GM21515 (cell line): ENCODE results near the gene KAT5.
A peak's percentile ranks its signal among the peaks of the same experiment; 100 is the strongest.
"Not testable (repeated sequence)": the region's sequence is repeated elsewhere in the genome, so short reads cannot be mapped to it uniquely, and the experiment has no call there.

Source experiments
- ATAC-seq: cut with Tn5 transposase; IDR thresholded peaks from one replicate; pipeline ENCODE4 v1.9.1; 2021; ENCODE audit not compliant: unreplicated experiment

The KAT5 gene

GRCh38 chr11:65708451-65708850 lies 3.6 kb upstream of the KAT5 start:
- ATAC-seq: no peak

DNA sequence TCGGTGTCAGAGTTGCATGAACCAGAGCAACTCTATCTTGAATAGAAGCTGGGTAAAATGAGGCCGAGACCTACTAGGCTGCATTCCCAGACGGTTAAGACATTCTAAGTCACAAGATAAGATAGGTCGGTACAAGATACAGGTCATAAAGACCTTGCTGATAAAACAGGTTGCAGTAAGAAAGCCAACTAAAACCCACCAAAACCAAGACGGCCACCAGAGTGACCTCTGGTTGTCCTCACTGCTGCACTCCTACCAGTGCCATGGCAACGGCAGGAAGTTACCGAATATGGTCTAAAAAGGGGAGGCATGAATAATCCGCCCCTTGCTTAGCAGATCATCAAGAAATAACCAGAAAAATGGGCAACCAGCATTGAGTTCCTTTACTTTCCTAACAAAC lies 2.4 kb upstream of the KAT5 start:
- no peak for ATAC-seq

DNA sequence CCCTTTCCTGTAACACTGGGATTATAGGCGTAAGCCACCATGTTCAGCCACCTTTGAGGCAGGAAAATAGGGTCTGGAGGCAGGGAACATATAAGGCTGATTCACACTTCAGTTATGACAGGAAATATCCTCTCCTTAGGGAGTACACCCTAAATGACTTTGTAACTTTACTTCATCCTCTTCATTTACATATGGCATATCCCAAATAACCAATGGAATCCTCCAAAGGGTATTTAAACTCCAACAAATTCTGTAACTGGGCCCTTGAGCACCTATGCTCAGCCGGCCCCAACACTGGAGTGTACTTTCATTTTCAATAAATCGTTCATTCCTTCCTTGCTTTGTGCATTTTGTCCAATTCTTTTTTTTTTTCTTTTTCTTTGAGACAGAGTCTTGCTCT lies 1.6 kb upstream of the KAT5 start:
- no peak for ATAC-seq

GRCh38 chr11:65712633-65713076 lies 603 bp downstream of the KAT5 start:
- no peak for ATAC-seq

GRCh38 chr11:65713212-65713969 lies 1.3 kb downstream of the KAT5 start:
- ATAC-seq: no peak

DNA sequence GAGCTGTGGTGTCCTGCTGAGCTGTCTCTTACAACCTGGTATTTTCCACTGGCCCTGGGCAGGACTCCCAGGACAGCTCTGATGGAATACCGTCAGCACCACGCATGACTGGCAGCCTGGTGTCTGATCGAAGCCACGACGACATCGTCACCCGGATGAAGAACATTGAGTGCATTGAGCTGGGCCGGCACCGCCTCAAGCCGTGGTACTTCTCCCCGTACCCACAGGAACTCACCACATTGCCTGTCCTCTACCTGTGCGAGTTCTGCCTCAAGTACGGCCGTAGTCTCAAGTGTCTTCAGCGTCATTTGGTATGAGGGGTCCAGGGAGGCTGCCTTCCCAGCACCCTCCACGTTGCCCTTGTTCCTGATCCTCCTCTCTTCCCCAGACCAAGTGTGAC lies 2.4 kb downstream of the KAT5 start:
- ATAC-seq: no peak

- no peak for ATAC-seq
These were observed 4.2 kb downstream of the KAT5 start for GRCh38 chr11:65716302-65716701.

DNA sequence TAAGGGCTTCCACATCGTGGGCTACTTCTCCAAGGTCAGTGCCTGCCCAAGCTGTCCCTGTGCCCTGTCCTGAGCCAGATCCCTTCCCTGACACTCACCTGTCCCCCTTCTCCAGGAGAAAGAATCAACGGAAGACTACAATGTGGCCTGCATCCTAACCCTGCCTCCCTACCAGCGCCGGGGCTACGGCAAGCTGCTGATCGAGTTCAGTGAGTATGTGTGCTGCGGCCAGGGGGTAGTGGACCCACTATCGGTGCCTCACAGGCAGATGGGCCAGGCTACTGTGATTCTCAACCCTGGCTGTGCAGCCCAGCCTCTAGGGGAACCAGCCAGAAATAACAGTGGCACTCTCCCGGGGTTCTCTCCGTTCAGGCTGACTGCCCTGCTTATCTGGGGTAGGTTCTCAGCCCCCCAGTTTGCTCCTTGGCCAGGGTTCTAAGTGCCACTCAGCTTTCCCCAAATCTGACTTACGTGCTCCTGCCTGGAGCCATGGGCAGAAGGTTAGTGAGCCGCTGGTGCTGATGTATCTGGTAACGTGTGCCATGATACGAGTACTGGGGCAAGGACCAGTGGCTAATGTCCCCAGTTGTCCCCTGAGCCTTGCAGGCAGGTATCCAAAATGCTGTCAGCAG lies 4.8 kb downstream of the KAT5 start:
- ATAC-seq: no peak

- no peak for ATAC-seq
These were observed 5.9 kb downstream of the KAT5 start for GRCh38 chr11:65717906-65718305.

GRCh38 chr11:65718531-65718930 lies 6.5 kb downstream of the KAT5 start:
- ATAC-seq: no peak

GRCh38 chr11:65718964-65719492 lies 7.0 kb downstream of the KAT5 start:
- no peak for ATAC-seq

DNA sequence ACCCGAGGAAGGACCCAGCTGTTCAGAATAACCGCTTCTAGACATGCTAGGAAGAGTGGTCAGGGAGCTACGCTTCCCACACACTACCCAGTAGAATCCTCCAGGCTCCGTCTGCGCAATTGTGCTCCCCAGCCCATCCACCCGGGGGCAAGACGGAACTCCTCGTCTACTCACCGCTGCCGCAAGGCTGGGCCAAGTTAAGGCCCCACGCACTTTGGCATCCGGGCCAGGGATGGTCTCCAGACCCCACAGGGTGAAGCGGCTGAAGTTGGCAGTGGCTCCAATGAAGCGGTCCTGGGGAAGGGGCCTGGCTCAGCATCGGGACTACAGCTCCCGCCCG lies 7.8 kb downstream of the KAT5 start:
- peak; percentile 8 for ATAC-seq

GRCh38 chr11:65720211-65720934 lies 8.3 kb downstream of the KAT5 start, which contains the start of gene RNASEH2C:
TSS of gene RNASEH2C (minus strand) at chr11:65720798. CDS start at chr11:65720758, 40 bp downstream.
- ATAC-seq: peak; percentile 67

- ATAC-seq: no peak
These were observed 10.2 kb downstream of the KAT5 start for GRCh38 chr11:65722261-65722660.

GRCh38 chr11:65726660-65727059 lies 14.6 kb downstream of the KAT5 start:
- no peak for ATAC-seq

DNA sequence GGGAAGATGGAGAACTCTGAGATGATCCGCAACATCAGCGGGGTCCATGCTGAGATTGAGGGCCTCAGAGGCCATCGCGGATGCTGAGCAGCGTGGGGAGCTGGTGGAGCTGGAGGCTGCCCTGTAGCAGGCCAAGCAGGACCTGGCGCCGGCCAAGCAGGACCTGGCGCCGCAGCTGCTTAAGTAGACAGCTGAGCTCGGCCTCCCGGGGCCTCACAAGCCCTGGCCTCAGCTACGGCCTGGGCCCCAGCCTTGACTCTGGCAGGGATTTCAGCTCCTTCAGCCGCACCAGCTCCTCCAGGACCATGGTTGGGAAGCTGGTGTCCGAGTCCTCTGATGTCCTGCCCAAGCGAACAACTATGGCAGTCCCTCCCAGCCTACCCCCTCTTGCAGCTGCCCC lies 15.8 kb downstream of the KAT5 start:
- no peak for ATAC-seq

DNA sequence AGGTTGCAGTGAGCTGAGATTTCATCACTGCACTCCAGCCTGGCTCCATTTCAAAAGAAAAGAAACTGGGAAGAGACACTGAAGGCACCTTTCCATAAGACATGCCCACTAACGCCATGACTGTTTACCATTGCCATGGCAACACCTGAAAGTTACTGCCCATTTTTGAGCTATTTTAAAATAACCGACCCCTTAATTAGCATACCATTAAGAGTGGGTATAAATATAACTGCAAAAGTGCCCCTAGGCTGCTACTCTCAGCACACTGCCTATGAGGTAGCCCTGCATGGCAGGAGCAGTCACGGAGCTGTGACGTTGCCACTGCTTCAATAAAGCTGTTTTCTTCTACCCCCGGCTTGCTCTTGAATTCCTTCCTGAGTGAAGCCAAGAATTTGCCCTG lies 18.4 kb downstream of the KAT5 start:
- ATAC-seq: no peak

DNA sequence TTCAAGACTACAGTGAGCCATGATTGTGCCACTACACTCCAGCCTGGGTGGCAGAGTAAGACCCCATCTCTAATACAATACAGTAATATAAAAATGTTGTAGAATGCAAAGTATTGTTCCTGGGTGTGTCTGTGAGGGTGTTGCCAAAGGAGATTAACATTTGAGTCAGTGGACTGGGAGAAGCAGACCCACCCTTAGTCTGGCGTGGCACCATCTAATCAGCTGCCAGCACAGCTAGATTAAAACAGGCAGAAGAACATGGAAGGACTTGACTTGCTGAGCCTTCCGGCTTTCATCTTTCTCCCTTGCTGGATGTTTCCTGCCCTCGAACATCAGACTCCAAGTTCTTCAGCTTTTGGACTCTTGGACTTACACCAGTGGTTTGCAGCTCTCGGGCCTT lies 23.1 kb downstream of the KAT5 start:
- not testable (repeated sequence) for ATAC-seq

- ATAC-seq: no peak
These were observed 24.8 kb downstream of the KAT5 start for GRCh38 chr11:65736810-65737209.

- ATAC-seq: no peak
These were observed 27.0 kb downstream of the KAT5 start for GRCh38 chr11:65739022-65739421.

GRCh38 chr11:65741185-65741584 lies 29.1 kb downstream of the KAT5 start:
- ATAC-seq: no peak

DNA sequence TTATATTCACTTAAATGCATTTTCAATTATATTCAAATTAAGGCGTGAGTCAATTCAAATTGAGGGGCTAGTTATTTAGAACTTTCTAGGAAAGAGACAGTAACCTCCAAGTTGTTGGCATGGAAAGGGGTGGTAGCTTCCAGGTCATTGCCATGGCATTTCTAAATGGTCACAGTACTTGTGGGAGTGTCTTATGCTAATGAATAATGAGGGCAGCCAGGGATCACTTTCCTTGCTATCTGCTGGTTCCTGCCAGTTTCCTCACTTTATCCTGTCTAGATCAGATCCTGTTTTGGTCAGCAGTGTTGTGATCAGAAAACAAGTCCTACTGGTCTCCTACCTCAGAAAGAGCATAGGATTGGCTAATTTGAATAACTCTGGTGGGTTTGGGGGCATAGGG lies 30.3 kb downstream of the KAT5 start:
- ATAC-seq: no peak
